GM19193 (cell line): ENCODE results near the gene MYLK4.

Source experiments
- POLR2A ChIP-seq: IDR thresholded peaks from 4 replicates; pipeline ENCODE4 v1.6.1; 2011; ENCODE audit not compliant: insufficient read depth, insufficient read length; ENCODE audit errors: extremely low read depth

Gene MYLK4

DNA sequence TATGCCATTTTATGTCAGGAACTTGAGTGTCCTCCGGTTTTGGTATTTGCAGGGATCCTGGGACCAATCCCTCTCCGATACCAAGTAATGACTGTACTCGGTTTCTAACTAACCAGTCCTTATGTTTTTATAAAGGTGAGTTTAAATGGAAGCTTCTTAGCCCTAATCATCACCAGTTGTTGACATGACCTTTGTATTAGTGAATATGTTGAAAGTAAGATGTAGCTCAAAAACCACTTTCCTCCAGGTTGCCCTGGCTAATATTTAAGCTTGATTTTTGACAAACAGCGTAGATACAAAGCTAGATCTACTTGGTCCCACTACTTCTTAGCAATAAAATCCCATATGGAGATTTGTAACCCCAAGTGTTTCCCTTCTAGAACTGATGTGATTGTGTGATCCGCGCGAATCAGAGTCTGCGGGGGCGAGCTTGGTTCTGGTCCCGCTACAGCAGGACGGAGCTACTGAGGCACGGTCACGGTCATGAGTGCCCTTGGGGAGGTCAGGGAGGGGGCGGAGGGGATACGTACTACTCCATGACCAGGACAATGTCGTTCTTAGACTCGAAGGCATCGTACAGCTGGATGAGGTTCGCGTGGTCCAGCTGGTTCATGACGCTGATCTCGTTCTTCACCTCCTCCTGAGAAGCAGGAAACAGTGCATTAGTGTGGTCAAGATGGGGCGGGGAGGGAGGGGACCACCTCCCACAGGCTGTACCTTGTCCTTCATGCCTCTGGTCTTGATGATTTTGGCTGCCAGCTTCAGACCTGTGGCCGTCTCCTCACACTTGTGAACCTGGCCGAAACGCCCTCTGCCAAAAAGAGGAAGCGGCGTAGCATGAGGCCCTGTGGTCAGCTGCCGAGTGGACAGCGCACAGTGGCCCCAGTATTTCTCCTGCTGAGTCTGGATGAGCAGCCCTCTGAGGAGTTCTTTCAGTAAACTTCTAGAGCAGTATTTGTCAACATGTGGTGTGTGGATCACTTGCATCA, 65.7 kb downstream of the MYLK4 start:
- no peak for TF ChIP-seq POLR2A

DNA sequence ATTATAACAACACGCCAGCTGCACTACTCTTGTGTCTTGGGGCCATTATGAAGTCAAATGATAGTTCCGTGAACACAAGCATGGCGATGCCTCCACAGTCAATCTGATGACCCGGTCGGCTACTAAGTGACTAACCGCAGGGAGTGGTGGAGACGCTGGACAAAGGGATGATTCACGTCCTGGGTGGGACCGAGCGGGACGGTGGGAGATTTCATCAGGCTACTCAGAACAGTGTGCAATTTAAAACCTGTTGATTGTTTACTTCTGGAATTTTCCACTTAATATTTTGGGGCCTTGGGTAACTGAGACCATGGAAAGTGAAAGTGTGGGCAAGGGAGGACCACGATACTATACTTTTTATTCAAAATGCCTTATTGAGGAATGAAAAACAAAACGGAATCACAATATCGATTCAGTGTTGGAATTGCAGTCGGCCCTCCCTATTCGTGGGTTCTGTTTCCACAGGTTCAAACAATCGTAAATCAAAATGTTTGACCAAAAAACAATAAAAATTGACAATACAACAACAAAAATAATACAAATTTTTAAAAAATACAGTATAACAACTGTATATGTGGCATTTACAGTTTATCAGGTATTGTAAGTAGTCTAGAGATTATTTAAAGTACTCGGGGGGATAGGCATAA, 66.5 kb downstream of the MYLK4 start:
- TF ChIP-seq POLR2A, result no peak

DNA sequence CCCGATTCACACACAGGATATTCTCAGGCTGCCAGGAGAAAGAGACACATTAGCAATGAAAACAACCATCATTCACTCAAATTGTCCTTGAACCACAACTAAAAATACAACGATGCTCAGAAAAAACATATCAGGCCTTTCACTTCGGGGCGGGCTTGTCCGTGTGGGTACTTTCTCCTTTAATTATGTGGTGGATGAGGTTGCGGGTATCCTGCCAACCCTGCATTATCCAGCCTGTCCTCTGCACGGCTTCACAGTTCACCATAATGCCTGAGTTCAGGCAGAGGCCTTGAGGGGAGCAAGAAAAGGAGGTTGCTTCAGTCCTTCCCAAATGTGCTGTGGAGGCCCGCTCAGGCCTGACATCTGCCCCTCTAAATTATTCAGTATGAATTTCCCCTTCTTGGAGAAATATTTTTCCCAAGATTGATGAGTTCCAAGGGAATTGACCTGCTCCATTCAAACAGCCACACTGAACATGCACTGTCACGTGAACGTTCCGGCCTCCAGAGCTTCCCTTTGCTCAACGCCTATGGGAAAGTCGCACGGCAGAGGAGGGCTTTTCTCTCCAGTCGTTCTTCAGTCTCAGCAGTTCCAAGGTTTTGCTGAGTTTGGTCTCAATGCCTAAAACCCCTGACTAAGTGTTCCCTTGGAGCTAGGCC, 70.3 kb downstream of the MYLK4 start:
- TF ChIP-seq POLR2A, result no peak

DNA sequence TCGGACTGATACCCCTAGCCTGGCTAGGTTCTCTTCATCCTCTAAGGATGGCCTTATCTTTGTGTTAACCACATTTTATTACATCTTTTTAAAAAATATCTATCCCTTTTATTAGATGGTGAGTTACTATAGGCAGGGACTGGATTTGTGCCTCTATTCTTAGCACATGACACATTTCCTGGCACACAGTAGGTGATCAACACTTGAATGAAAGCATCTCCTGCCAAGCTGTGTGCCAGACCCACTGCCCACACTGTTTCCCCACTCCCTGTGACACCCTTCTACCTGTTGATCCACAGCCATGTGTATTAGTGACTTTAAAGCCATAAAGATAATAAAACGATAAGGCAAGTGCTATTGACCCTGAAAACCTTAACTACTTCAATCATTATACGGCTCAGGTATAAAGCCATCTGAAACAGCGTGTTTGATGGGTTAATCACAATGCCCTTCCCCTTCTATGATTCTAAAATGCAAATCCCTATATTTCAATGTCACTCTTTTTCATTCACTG, 73.6 kb downstream of the MYLK4 start:
- no peak for TF ChIP-seq POLR2A

DNA sequence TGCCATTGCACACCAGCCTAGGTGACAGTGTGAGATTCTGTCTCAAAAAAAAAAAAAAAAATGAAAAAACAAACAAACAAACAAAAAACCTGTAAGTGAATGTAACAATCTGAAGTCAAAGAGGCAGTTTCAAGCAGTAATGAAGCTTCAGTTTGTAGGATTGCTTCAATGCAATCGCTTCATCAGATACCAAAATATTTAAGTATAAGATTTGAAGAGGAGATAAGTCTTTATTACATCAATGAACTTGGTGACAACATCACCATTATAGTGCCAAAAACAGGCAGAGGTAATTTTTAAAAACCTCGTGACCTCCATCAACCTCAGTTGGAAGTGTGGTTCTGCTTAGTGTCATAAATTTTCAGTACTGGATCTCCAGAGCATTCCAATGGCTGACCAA, 74.7 kb downstream of the MYLK4 start:
- TF ChIP-seq POLR2A, result no peak

DNA sequence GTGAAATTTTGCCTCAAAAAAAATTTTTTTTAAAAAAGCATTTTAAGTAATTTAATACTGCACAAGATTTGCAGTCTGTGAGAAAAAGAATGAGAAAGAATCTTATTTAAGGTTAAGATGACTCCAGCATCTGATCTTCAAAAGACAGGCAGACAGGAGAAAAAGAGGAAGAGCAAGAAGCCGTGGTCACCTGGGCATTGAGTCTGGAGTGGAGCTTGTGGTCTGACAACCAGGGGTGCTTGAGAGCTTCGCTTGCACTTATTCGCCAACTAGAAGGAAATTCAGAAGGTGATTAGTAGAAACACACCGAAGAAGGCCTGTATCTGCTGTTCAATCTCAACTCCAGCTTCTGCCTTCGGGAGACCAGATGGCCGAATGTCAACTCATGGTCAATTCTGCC, 75.9 kb downstream of the MYLK4 start:
- TF ChIP-seq POLR2A, result no peak

DNA sequence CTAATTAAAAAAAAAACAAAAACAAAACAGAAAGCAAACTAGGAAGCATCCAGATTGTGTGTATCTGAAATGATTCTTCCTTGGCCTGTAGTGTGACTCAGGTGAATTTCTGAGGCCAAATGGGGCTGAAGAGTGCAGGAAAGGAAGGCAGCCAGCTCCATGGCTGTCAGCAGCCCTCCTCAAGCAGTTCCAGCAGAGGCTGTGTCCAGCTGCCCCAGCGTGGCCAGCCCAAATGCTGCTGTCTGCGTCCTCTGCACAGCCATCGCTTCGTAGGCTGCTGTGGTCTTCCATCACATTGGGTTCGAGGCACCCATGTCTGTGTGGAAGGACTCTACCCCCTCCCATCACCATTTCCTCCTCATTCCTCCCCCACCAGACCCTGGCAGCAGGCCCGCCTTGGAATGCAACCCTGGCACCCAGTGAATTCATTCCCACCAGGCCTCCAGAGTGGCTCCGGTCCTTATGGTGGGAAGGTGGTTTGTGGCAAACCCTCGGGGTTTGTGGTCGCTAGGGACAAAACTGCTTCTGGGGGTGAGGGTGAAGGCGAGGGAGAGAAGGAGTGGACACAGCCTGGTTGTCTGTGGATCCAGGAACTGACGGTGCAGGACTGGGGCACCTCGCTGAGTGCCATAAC, 81.5 kb downstream of the MYLK4 start:
- TF ChIP-seq POLR2A, result no peak

DNA sequence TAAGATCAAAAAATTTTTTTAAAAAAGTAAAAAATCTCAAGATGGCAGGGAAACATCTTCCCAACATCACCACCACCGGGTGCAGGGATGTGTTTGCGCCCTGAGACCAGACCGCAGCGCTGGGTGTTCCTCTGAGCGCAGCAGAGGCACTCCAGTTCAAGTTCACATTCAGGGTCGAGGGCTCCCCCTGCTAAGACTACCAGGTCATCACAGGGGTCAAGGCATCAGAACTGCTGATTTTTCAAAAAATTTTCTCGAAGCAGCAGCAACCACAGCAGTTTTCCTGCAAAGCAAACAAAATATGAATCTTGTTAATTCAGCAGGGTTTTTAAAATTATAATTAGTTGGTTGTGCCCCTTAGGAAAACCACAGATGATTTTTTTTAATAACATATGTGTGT, 83.1 kb downstream of the MYLK4 start:
- no peak for TF ChIP-seq POLR2A

DNA sequence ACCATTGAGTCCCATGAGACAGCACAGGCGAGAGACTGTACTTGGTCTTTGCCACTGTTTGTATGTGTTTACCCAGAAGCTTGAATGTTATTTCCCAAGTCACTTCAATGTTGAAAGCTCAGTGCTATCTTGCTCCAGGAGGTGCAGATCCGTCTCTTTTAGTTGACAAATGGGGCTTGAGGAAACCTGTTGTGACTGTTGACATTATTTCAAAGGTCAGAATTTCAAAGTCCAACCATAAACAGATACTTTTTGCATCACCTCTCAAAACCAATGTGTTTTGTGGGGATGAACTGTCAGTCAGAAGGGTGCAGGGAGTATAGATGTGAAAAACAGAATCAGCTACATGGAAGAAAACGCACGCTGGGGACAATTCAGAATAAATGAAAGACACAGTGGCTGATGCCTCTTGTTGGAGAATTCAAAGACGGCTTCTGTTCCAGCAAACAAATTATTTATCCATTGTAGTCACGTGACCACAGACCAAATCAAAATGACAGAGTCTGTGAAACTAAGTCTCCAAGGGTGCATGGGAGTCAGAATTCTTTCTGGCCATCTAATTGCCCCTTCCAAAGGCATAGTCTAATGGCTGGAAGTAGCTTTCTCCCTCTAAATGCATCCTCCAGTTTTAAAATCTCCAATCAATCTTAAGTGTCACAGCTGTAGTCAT, 83.7 kb downstream of the MYLK4 start:
- TF ChIP-seq POLR2A, result no peak

DNA sequence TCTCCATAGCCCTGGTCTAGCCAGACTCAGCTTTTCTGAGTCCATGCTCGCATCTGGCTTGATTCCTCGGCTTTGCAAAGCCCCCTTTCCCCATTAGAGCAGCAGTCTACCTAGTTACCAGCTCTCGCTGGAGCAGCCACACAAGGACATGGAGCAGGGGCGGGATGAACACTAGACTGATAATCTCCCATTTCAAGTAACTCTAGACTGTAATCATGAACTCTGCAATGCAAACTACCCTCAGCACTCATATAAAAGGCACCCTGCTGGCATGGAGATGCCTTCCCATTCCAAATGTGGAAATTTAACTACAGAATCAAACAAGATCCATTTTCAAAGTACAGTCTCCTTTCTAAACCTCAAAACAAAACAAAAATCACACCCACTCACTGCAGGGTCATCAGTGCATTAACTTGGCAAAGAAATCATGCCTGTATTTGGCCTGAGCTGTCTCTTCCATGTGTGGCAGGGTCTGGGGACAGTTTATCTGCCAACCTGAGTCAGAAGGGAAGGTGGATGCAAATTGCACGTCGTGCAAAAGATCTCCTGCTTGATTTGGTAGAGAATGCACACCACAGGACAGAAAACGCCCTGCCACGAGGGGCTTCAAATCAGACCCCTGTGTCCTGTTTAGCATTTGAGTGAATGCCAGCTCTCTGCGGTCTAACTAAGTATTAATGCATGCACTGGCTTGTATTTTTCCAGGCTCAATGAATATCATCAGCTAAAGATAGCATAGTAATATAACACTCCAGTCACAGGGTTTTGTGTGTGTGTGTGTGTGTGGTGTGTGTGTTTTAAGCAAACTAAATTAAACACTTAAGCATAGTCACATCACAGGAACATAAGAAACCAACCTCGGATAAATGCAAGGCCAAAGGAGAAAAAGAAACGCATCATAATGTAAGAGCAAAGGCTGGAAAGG, 85.3 kb downstream of the MYLK4 start:
- TF ChIP-seq POLR2A, result no peak

DNA sequence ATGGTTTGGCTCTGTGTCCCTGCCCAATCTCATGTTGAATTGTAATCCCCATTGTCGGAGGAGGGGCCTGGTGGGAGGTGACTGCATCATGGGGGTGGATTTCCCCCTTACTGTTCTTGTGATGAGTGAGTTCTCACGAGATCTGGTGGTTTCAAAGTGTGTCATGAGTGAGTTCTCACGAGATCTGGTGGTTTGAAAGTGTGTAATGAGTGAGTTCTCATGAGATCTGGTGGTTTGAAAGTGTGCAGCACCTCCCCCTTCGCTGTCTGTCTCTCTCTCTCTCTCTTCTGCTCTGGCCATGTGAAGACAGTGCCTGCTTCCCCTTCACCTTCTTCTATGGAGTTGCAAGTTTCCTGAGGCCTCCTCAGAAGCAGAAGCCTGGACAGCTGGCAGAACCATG, 87.6 kb downstream of the MYLK4 start:
- TF ChIP-seq POLR2A, result no peak

DNA sequence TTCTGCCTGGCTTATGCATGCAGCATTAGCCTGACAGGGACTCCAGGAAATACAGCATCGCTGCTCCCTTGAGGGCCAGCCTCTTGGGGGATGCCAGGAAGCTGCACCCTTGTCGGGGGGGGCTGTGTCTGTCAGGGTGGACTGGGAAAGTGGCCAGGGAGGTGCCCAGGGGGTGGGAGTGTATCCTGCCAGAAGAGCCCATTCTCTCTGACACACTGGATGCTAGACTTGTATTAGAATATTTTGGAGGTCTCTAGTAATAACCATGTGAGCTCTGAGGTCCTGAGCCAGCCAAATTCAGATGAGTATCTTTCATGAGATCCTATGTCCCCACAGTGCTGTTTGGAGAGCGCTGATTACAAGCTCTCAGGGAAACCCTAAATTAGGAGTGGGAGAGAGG, 89.1 kb downstream of the MYLK4 start:
- TF ChIP-seq POLR2A, result no peak

DNA sequence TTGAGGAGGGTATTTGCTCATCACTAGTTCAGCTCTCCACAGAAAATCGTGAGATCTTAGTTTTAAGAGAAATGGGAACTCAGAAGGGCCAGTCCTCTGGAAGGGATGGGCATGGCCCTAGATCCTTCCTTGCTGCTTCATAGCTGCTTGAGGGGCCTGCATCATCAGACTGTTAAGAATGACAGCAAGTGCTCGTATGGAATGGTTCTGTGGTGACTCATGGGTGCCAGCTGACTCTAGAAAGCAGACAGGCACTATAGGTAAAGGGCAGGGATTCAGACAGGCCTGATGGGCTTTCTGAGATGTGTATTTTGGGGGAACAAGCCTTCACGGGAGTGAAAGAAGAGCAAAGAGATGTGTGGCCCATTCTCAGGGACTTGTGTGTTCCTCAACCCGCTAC, 90.8 kb downstream of the MYLK4 start:
- no peak for TF ChIP-seq POLR2A

DNA sequence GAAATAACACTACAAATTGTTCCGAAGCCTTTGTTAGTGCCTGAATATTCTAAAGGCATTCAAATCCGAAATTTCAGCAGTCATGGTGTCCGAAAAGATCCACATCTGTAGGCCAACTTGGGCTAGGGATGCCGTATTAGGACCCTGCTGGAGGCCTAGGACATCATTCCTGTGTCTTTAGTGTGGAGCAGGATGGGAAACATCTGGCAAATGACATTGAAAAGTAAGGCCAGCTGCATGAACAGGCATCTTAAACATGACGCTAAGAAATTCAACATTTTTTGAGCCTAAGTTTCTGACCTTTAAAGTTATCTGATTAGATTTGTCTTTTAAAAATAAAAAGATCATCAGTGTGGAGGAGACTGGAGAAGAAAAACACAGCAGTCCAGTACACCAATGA, 91.3 kb downstream of the MYLK4 start:
- no peak for TF ChIP-seq POLR2A

DNA sequence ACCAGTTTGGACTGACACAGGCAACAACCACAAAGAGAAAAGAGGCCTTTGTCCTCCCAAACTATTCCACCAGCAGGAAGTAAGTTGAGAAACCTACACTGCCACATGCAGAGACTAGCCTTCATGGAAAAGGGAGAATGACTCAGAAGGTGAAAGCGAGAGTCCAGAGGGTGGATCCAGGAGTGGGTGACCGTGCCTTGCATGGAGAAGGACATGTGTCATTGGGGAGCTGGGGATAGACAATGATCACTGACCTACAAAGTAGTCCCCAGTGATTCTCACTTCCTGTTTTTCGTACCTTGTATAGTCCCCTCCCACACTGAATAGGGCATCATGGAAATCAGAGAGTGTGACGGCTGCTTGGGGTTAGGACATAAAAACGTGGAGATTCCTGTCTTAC, 91.9 kb downstream of the MYLK4 start:
- no peak for TF ChIP-seq POLR2A
